Vagina (tissue), 2 donors: ENCODE measurements around the gene MUTYH.

Source experiments
- CTCF ChIP-seq, 3 experiments: fragments of 450-650 bp in 2 of 3; fragments of 200-600 bp in 1 of 3; sonication (generic) in 1 of 3; IDR thresholded peaks; one replicate each; pipeline ENCODE4 v1.5.1; 2017 to 2019; ENCODE audit warnings: antibody characterized with exemption in 3 of 3, mild to moderate bottlenecking in 2 of 3, moderate library complexity in 2 of 3
- POLR2A ChIP-seq, 2 donors: fragments of 450-650 bp; IDR thresholded peaks; one replicate each; pipeline ENCODE4 v1.6.1; 2017; ENCODE audit warnings: antibody characterized with exemption in 2 of 2, mild to moderate bottlenecking in 2 of 2, moderate library complexity in 2 of 2
- POLR2AphosphoS5 ChIP-seq, 2 donors: sonication (generic); formaldehyde crosslinking; IDR thresholded peaks; one replicate each; pipeline ENCODE4 v1.9.0; 2017; ENCODE audit warnings: antibody characterized with exemption in 2 of 2, mild to moderate bottlenecking in 2 of 2, low read depth in 1 of 2; ENCODE audit not compliant: insufficient read depth in 1 of 2

DNA sequence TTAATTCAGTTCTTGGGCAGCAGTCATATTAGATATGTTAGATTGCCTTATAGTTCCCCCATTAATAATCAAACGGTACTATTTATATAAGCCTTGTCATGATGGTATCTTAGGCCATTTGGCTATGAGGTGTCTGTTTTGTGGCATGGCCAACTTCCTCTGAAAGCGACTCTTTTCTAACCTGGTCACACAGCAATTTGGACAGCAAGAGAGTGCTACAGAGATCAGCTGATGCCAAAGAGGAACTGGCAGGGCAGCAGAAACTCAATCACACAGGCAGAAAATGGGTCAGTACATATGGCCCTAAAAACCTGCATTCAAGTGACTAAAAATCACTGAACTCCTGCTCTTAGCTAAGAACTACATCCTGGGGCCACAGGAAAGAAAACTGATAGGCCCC lies 13.4 kb upstream of the MUTYH start:
- TF ChIP-seq CTCF (IDR thresholded peaks at IDR 0.05) (no peak), POLR2AphosphoS5 (IDR thresholded peaks at IDR 0.05; ENCODE audit: insufficient read depth in 1 of 2, low read depth in 1 of 2) (no peak), POLR2A (IDR thresholded peaks at IDR 0.05) (no peak)
